ENCODE measurements around the gene ZNF581. TPM values are rescaled to one million over a fixed set of nuclear protein-coding genes. Genes with fewer than 3 reads are reported as not detected.
A peak's percentile ranks its signal among the peaks of the same experiment; 100 is the strongest.

The ZNF581 gene
- total and polyA plus RNA-seq, 5 donors from 2014 or later: 23.7 to 36.6 (median 33.8) TPM

DNA sequence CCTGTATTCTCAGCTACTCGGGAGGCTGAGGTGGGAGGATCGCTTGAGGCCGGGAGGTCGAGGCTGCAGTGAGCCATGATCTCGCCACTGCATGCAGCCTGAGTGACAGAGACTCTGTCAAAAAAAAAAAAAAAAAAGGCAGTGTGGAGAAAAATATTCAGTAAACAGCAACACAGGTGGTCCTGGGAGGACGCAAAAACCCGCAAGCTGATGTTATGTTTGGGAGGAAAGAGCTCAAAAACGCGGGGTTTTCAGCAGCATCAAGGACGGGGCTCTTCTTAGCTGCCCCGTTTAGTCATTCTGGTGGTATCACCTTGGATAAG is 18.5 kb upstream of the ZNF581 start:
- DNase-seq (no peak), ATAC-seq (ENCODE audit: low read depth in 2 of 2) (no peak)
- Histone ChIP-seq H3K4me1 (ENCODE audit: control insufficient read depth, insufficient read depth, low read length, poor library complexity, severe bottlenecking) (peaks cover 33% of the 10 kb centered on the region), H3K36me3 (ENCODE audit: control insufficient read depth, insufficient read depth, low read length) (no peaks in the 10 kb centered on the region), H3K27me3 (ENCODE audit: control insufficient read depth, insufficient read depth, low read length) (no peaks in the 10 kb centered on the region), H3K27ac (ENCODE audit: insufficient read depth, low read length, poor library complexity, severe bottlenecking) (peak overlapping the region; percentile 96), H3K4me3 (ENCODE audit: low read depth, low read length) (peak overlapping the region; percentile 76), H3K9me3 (ENCODE audit: control insufficient read depth in 2 of 2, low read length in 2 of 2) (no peaks in the 10 kb centered on the region)
- peak overlapping the region; percentile 89 to 95 (median 91) for H3K4me3 Mint-ChIP-seq
- peaks cover 4% of the 10 kb centered on the region for H3K36me3 Mint-ChIP-seq
- H3K27ac Mint-ChIP-seq: peak overlapping the region in 2 of 3 donors; percentile 98
- H3K9me3 Mint-ChIP-seq: no peaks in the 10 kb centered on the region
- no peaks in the 10 kb centered on the region for H3K27me3 Mint-ChIP-seq
- H3K4me1 Mint-ChIP-seq: peaks cover 17 to 49% (median 25%) of the 10 kb centered on the region in 4 donors

DNA sequence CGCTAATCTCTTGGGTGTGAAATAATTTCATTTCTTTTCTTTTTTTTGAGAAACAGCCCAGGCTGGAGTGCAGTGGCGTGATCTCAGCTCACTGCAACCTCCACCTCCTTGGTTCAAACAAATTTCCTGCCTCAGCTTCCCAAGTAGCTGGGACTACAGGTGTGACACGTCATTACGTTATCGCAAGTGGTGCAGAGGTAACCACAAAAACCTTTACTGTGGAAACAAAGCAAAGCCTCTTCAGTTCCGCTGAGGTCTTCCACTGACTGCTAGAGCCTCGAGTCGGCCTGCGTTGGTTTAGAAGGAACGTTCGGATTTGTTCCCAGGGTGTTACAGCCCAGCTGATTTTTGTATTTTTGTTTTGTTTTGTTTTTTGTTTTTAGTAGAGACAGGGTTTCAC is 17.1 kb upstream of the ZNF581 start:
- H3K27ac Mint-ChIP-seq: peak overlapping the region; percentile 85 to 93 (median 92)
- peaks cover 17 to 38% (median 25%) of the 10 kb centered on the region in 4 donors for H3K4me1 Mint-ChIP-seq
- Histone ChIP-seq H3K4me3 (ENCODE audit: low read depth, low read length) (peak overlapping the region; percentile 65), H3K27ac (ENCODE audit: insufficient read depth, low read length, poor library complexity, severe bottlenecking) (peak overlapping the region; percentile 76), H3K27me3 (ENCODE audit: control insufficient read depth, insufficient read depth, low read length) (no peaks in the 10 kb centered on the region), H3K4me1 (ENCODE audit: control insufficient read depth, insufficient read depth, low read length, poor library complexity, severe bottlenecking) (peaks cover 33% of the 10 kb centered on the region), H3K36me3 (ENCODE audit: control insufficient read depth, insufficient read depth, low read length) (no peaks in the 10 kb centered on the region), H3K9me3 (ENCODE audit: control insufficient read depth in 2 of 2, low read length in 2 of 2) (no peaks in the 10 kb centered on the region)
- peak; percentile 47 to 80 (median 72) for DNase-seq
- no peaks in the 10 kb centered on the region for H3K9me3 Mint-ChIP-seq
- peak overlapping the region; percentile 75 to 87 (median 80) for H3K4me3 Mint-ChIP-seq
- H3K27me3 Mint-ChIP-seq: no peaks in the 10 kb centered on the region
- H3K36me3 Mint-ChIP-seq: no peaks in the 10 kb centered on the region
- ATAC-seq (ENCODE audit: low read depth in 2 of 2): peak; percentile 25 to 29

DNA sequence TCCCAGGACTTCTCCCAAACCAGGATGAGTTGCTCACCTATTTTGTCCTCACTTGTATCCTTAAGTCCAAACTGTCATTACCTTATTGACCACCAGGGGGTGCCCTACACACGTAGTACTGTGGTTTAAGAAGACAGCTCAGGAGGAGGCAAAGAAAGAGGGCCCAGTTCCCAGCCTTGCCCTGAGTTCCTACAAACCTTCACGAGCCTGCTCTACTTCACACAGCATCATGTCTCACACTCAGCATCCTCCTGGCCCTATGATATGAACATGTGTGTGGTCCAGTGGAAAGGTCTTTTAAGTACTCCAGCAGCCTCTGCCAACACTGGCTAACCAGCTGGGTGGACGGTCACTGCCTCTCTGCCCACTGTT is 11.0 kb upstream of the ZNF581 start:
- Mint-ChIP-seq H3K27ac (peak overlapping the region in 2 of 3 donors; percentile 6 to 72), H3K36me3 (peaks cover 19% of the 10 kb centered on the region), H3K9me3 (no peaks in the 10 kb centered on the region), H3K27me3 (peaks cover 6% of the 10 kb centered on the region), H3K4me3 (peak overlapping the region; percentile 0 to 81 (median 48)), H3K4me1 (peaks cover 14 to 45% (median 35%) of the 10 kb centered on the region in 4 donors)
- Histone ChIP-seq H3K36me3 (ENCODE audit: control insufficient read depth, insufficient read depth, low read length) (no peaks in the 10 kb centered on the region), H3K4me1 (ENCODE audit: control insufficient read depth, insufficient read depth, low read length, poor library complexity, severe bottlenecking) (peaks cover 42% of the 10 kb centered on the region), H3K9me3 (ENCODE audit: control insufficient read depth in 2 of 2, low read length in 2 of 2) (no peaks in the 10 kb centered on the region), H3K27ac (ENCODE audit: insufficient read depth, low read length, poor library complexity, severe bottlenecking) (peak overlapping the region; percentile 54), H3K4me3 (ENCODE audit: low read depth, low read length) (peak overlapping the region; percentile 4), H3K27me3 (ENCODE audit: control insufficient read depth, insufficient read depth, low read length) (no peaks in the 10 kb centered on the region)
- ATAC-seq (ENCODE audit: low read depth in 2 of 2) (peak; percentile 48 to 55), DNase-seq (peak; percentile 83 to 96 (median 86))

DNA sequence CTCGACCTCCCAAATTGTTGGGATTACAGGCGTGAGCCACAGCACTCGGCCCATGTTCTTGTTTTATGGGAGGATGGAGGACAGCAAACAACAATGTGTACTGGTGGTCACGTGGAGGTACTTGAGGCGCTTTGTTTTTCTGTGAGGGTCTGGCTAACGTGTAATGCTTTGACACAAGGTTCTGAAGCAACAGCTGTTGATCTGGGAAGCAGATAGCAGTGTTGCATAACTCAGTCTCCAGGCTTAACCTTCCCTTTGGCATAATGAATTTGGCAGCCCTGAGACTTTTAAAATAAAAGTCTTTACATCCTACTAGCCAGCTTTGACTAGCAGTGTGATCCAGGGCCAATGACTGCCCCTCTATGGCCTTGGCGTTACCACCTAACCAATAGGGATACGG is 9.6 kb upstream of the ZNF581 start:
- peak overlapping the region in 3 of 4 donors; percentile 81 to 98 (median 96) for H3K4me3 Mint-ChIP-seq
- Histone ChIP-seq H3K4me3 (ENCODE audit: low read depth, low read length) (no peak overlapping the region), H3K4me1 (ENCODE audit: control insufficient read depth, insufficient read depth, low read length, poor library complexity, severe bottlenecking) (peaks cover 47% of the 10 kb centered on the region), H3K9me3 (ENCODE audit: control insufficient read depth in 2 of 2, low read length in 2 of 2) (no peaks in the 10 kb centered on the region), H3K27me3 (ENCODE audit: control insufficient read depth, insufficient read depth, low read length) (no peaks in the 10 kb centered on the region), H3K36me3 (ENCODE audit: control insufficient read depth, insufficient read depth, low read length) (no peaks in the 10 kb centered on the region), H3K27ac (ENCODE audit: insufficient read depth, low read length, poor library complexity, severe bottlenecking) (peak overlapping the region; percentile 100)
- no peak for DNase-seq
- no peaks in the 10 kb centered on the region for H3K9me3 Mint-ChIP-seq
- H3K4me1 Mint-ChIP-seq: peaks cover 14 to 56% (median 41%) of the 10 kb centered on the region in 4 donors
- H3K27me3 Mint-ChIP-seq: peaks cover 11% of the 10 kb centered on the region
- ATAC-seq (ENCODE audit: low read depth in 2 of 2): no peak
- H3K36me3 Mint-ChIP-seq: peaks cover 24% of the 10 kb centered on the region
- H3K27ac Mint-ChIP-seq: peak overlapping the region in 2 of 3 donors; percentile 26 to 100

DNA sequence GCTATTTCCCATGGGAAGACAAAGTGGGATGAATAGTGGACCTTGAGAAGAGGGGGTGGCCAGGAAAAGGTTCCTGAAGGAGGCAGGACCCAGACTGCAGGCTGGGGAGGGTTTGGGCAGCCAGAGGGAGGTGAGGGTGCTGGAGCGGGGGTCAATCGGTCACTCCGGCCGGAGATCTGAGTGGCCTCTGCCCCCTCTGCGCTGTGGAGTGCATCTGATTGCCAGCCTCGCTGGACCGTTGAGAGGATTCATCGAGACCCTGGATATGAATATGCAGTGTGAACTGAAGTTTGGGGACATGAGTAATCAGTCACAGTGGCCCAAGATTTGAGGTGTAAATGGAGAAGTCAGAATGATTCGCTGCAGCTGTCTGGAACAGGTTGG is 8.1 kb upstream of the ZNF581 start:
- ATAC-seq (ENCODE audit: low read depth in 2 of 2) (no peak), DNase-seq (no peak)
- no peaks in the 10 kb centered on the region for H3K36me3 ChIP-seq (ENCODE audit: control insufficient read depth, insufficient read depth, low read length)
- H3K27ac ChIP-seq (ENCODE audit: insufficient read depth, low read length, poor library complexity, severe bottlenecking): peak overlapping the region; percentile 100
- peaks cover 61% of the 10 kb centered on the region for H3K4me1 ChIP-seq (ENCODE audit: control insufficient read depth, insufficient read depth, low read length, poor library complexity, severe bottlenecking)
- Mint-ChIP-seq H3K27me3 (peaks cover 11% of the 10 kb centered on the region), H3K4me1 (peaks cover 14 to 68% (median 47%) of the 10 kb centered on the region in 4 donors), H3K9me3 (peaks cover 0 to 2% (median 0%) of the 10 kb centered on the region in 7 donors), H3K27ac (peak overlapping the region; percentile 100), H3K4me3 (peak overlapping the region; percentile 96 to 100 (median 99)), H3K36me3 (peaks cover 28% of the 10 kb centered on the region)
- peak overlapping the region; percentile 96 for H3K4me3 ChIP-seq (ENCODE audit: low read depth, low read length)
- no peaks in the 10 kb centered on the region for H3K9me3 ChIP-seq (ENCODE audit: control insufficient read depth in 2 of 2, low read length in 2 of 2)
- no peaks in the 10 kb centered on the region for H3K27me3 ChIP-seq (ENCODE audit: control insufficient read depth, insufficient read depth, low read length)

DNA sequence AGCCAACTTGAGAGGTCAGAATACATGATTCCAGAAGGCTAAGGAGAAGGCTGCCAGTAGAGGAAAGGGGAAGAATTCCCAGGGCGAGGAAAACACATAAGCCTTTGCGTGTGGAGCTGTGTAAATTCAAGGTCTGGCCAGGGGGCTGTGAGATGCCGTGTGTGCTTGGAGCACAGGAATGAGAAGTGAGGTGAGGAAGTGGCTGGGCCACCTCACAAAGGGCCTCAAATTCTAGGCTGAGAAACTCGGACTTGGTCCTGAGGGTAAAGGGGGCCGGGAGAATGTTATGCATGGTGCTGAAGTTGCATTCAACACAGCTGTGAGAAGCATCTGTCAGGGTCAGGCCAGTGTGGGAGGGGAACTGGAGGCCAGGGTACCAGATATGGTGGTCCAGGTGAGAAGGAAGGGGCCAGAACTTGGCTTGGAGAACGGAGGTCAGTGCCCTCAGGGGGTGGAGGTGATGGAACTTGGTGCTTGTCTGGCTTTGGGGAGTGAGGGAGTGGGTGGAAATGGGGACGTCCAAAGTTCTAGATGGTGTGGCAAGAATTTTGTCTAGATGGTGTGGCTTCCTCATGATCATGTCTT is 7.5 kb upstream of the ZNF581 start:
- peaks cover 28% of the 10 kb centered on the region for H3K36me3 Mint-ChIP-seq
- Histone ChIP-seq H3K36me3 (ENCODE audit: control insufficient read depth, insufficient read depth, low read length) (no peaks in the 10 kb centered on the region), H3K4me3 (ENCODE audit: low read depth, low read length) (peak overlapping the region; percentile 96), H3K9me3 (ENCODE audit: control insufficient read depth in 2 of 2, low read length in 2 of 2) (no peaks in the 10 kb centered on the region), H3K4me1 (ENCODE audit: control insufficient read depth, insufficient read depth, low read length, poor library complexity, severe bottlenecking) (peaks cover 66% of the 10 kb centered on the region), H3K27me3 (ENCODE audit: control insufficient read depth, insufficient read depth, low read length) (no peaks in the 10 kb centered on the region), H3K27ac (ENCODE audit: insufficient read depth, low read length, poor library complexity, severe bottlenecking) (peak overlapping the region; percentile 100)
- H3K27me3 Mint-ChIP-seq: peaks cover 11% of the 10 kb centered on the region
- H3K4me3 Mint-ChIP-seq: peak overlapping the region; percentile 96 to 100 (median 99)
- peak overlapping the region; percentile 100 for H3K27ac Mint-ChIP-seq
- H3K4me1 Mint-ChIP-seq: peaks cover 14 to 71% (median 49%) of the 10 kb centered on the region in 4 donors
- ATAC-seq (ENCODE audit: low read depth in 2 of 2): no peak
- no peak for DNase-seq
- peaks cover 0 to 2% (median 0%) of the 10 kb centered on the region in 7 donors for H3K9me3 Mint-ChIP-seq

DNA sequence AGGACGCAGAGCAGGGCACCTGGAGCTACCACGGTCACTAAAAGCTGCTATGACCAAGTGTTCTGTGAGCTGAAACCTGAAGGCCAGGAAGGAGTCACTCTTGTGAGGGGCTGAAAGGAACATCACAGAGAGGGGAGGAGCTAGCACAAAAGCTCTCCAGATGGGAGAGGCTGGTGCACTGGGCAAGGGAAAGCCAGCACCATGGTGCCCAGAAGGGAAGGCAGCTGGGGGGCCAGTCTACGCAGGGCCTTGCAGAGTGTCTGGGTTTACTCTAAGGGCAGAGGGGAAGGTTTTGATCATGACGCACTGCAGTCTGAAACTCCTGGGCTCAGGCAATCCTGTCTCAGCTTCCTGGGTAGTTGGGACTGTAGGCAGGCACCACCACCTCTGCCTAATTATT is 6.7 kb upstream of the ZNF581 start:
- Histone ChIP-seq H3K36me3 (ENCODE audit: control insufficient read depth, insufficient read depth, low read length) (no peaks in the 10 kb centered on the region), H3K27me3 (ENCODE audit: control insufficient read depth, insufficient read depth, low read length) (no peaks in the 10 kb centered on the region), H3K27ac (ENCODE audit: insufficient read depth, low read length, poor library complexity, severe bottlenecking) (peak overlapping the region; percentile 100), H3K4me1 (ENCODE audit: control insufficient read depth, insufficient read depth, low read length, poor library complexity, severe bottlenecking) (peaks cover 70% of the 10 kb centered on the region), H3K4me3 (ENCODE audit: low read depth, low read length) (peak overlapping the region; percentile 96), H3K9me3 (ENCODE audit: control insufficient read depth in 2 of 2, low read length in 2 of 2) (no peaks in the 10 kb centered on the region)
- Mint-ChIP-seq H3K9me3 (peaks cover 0 to 2% (median 0%) of the 10 kb centered on the region in 7 donors), H3K4me1 (peaks cover 11 to 73% (median 49%) of the 10 kb centered on the region in 4 donors), H3K27ac (peak overlapping the region in 2 of 3 donors; percentile 100), H3K27me3 (peaks cover 11% of the 10 kb centered on the region), H3K4me3 (peak overlapping the region; percentile 96 to 100 (median 99)), H3K36me3 (peaks cover 28% of the 10 kb centered on the region)
- no peak for DNase-seq
- ATAC-seq (ENCODE audit: low read depth in 2 of 2): no peak

DNA sequence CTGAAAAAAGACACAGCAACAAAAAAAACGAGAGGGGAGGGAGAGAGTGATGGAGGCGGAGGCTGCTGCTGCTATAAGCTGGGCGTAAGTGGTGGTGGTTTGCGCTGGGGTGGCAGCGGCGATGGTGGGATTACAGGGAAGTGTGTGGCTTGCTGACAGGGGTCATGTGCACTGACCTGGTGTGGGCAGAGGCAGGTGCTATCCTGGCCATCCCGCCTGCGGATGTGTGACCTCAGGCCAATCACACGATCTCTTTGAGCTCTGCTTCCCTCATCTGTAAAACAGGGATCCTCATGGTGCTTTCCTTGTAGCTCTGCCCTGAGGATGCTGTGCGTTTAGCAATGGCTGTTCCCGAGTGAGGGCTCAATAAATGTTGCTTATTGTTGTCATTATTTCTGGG is 5.9 kb upstream of the ZNF581 start:
- Histone ChIP-seq H3K27ac (ENCODE audit: insufficient read depth, low read length, poor library complexity, severe bottlenecking) (no peak overlapping the region), H3K4me1 (ENCODE audit: control insufficient read depth, insufficient read depth, low read length, poor library complexity, severe bottlenecking) (peaks cover 71% of the 10 kb centered on the region), H3K9me3 (ENCODE audit: control insufficient read depth in 2 of 2, low read length in 2 of 2) (no peaks in the 10 kb centered on the region), H3K4me3 (ENCODE audit: low read depth, low read length) (no peak overlapping the region), H3K36me3 (ENCODE audit: control insufficient read depth, insufficient read depth, low read length) (no peaks in the 10 kb centered on the region), H3K27me3 (ENCODE audit: control insufficient read depth, insufficient read depth, low read length) (no peaks in the 10 kb centered on the region)
- H3K4me3 Mint-ChIP-seq: peak overlapping the region; percentile 71 to 100 (median 92)
- H3K9me3 Mint-ChIP-seq: peaks cover 0 to 2% (median 0%) of the 10 kb centered on the region in 7 donors
- peaks cover 4 to 71% (median 45%) of the 10 kb centered on the region in 4 donors for H3K4me1 Mint-ChIP-seq
- peaks cover 11% of the 10 kb centered on the region for H3K27me3 Mint-ChIP-seq
- DNase-seq: no peak
- H3K27ac Mint-ChIP-seq: peak overlapping the region; percentile 58 to 100 (median 100)
- no peak for ATAC-seq (ENCODE audit: low read depth in 2 of 2)
- H3K36me3 Mint-ChIP-seq: peaks cover 28% of the 10 kb centered on the region
